CD4-positive, alpha-beta T cell (primary cell): Measurements from ENCODE around the gene IGF1R. TPM values are rescaled to one million over a fixed set of nuclear protein-coding genes. Genes with fewer than 3 reads are reported as not detected.

Experiments used
- ATAC-seq: fragments of 200-7000 bp; cut with Tn5 transposase; one replicate; pipeline ENCODE4 v1.10.0; 2022; ENCODE audit warnings: mild to moderate bottlenecking; ENCODE audit not compliant: poor library complexity
- CTCF ChIA-PET: fragments of 350-600 bp; sonication (Branson Sonifier 250); formaldehyde crosslinking; loops from one replicate; lab custom pipeline; 2021; ENCODE audit warnings: antibody characterized with exemption, inconsistent platforms; lab: Charles Lee
- POLR2A ChIA-PET: fragments of 350-600 bp; sonication (Branson Sonifier 250); formaldehyde crosslinking; loops from one replicate; lab custom pipeline; 2021; ENCODE audit warnings: antibody characterized with exemption, inconsistent platforms; lab: Charles Lee
- DNase-seq, 14 experiments: peaks; one replicate each; pipeline ENCODE4 v3.0.0-alpha.2; 2013 to 2020; ENCODE audit warnings: mixed read lengths in 2 of 14
- H3K27ac ChIP-seq, 2 donors: one replicate each; pipeline versions ENCODE4 v1.5.1 to v1.7.0; 2013; ENCODE audit warnings: low read length in 2 of 2, low read depth in 1 of 2, mild to moderate bottlenecking in 1 of 2
- H3K27me3 ChIP-seq, 2 experiments: 1 replicate in 1 of 2; 2 replicates in 1 of 2; pipeline versions ENCODE4 v1.6.1 to v1.7.0; 2013; ENCODE audit warnings: low read length in 2 of 2, control low read depth in 1 of 2, mild to moderate bottlenecking in 1 of 2, moderate library complexity in 1 of 2; ENCODE audit not compliant: insufficient read depth in 2 of 2, control insufficient read depth in 1 of 2
- H3K36me3 ChIP-seq: one replicate; pipeline ENCODE4 v1.6.1; 2013; ENCODE audit warnings: low read length, control low read depth; ENCODE audit not compliant: insufficient read depth
- H3K4me1 ChIP-seq: one replicate; pipeline ENCODE4 v1.6.1; 2013; ENCODE audit warnings: low read length, control low read depth; ENCODE audit not compliant: insufficient read depth
- H3K4me3 ChIP-seq: one replicate; pipeline ENCODE4 v1.5.1; 2013; ENCODE audit warnings: mild to moderate bottlenecking, low read length, moderate library complexity
- H3K9me3 ChIP-seq, 2 experiments: 1 replicate in 1 of 2; 2 replicates in 1 of 2; pipeline versions ENCODE4 v1.6.1 to v1.7.0; 2013; ENCODE audit warnings: low read length in 2 of 2, mild to moderate bottlenecking in 2 of 2, control low read depth in 1 of 2, moderate library complexity in 1 of 2; ENCODE audit not compliant: control insufficient read depth in 1 of 2, insufficient read depth in 1 of 2
- H3K27ac Mint-ChIP-seq: one replicate; pipeline ENCODE4 v1.8.0; 2020; ENCODE audit warnings: mixed read lengths
- H3K27me3 Mint-ChIP-seq: one replicate; pipeline ENCODE4 v1.8.0; 2021; ENCODE audit warnings: mixed read lengths
- H3K36me3 Mint-ChIP-seq: one replicate; pipeline ENCODE4 v1.8.0; 2021; ENCODE audit warnings: low read depth, mixed read lengths
- H3K4me1 Mint-ChIP-seq: one replicate; pipeline ENCODE4 v1.8.0; 2021; ENCODE audit warnings: low read depth, mixed read lengths
- H3K4me3 Mint-ChIP-seq: one replicate; pipeline ENCODE4 v1.8.0; 2020; ENCODE audit warnings: mild to moderate bottlenecking, mixed read lengths
- H3K9me3 Mint-ChIP-seq: one replicate; pipeline ENCODE4 v1.8.0; 2020; ENCODE audit warnings: mixed read lengths
- CTCF ChIP-seq: fragments of 200-600 bp; IDR thresholded peaks from one replicate; pipeline ENCODE4 v1.8.0; 2022; ENCODE audit warnings: antibody characterized with exemption, mild to moderate bottlenecking
- intact Hi-C, 2 experiments: fragments of 100-400 bp; cut with DNase I in 1 of 2; cut with micrococcal nuclease in 1 of 2; formaldehyde crosslinking; loops; one replicate each; pipeline versions ENCODE4 v1.15.1 to v1.9.0; 2023 to 2025; cut with DNase I, micrococcal nuclease
- microRNA-seq: library from miRNA; unstranded; fragments of <30 nt; microRNA quantifications from one replicate; pipeline ENCODE4 v1.2.0, GENCODE V29; 2021; ENCODE audit warnings: borderline microRNAs expressed, borderline replicate concordance
- total RNA-seq, 174 experiments: library from RNA in 2 of 174; stranded (reverse) in 2 of 174; gene quantifications; one replicate each; pipeline ENCODE4 v1.2.3 and lab custom pipeline; 2021 to 2026

Gene IGF1R
- total RNA-seq, 2 experiments from 2014 or later = 39.2 to 40.3 TPM

GRCh38 chr15:99010768-99011167 lies 362.4 kb downstream of the IGF1R start:
- DNase-seq (no peak), ATAC-seq (no peak)
- no peak overlapping the region for H3K4me3 Mint-ChIP-seq
- H3K9me3 ChIP-seq = peaks cover 0 to 4% of the 10 kb centered on the region in 2 experiments
- no peaks in the 10 kb centered on the region for H3K27me3 Mint-ChIP-seq
- CTCF ChIA-PET = no interaction called here
- H3K4me3 ChIP-seq = no peak overlapping the region
- POLR2A ChIA-PET = no interaction called here
- H3K9me3 Mint-ChIP-seq = no peaks in the 10 kb centered on the region
- no peaks in the 10 kb centered on the region for H3K36me3 ChIP-seq
- peaks cover 4% of the 10 kb centered on the region for H3K4me1 ChIP-seq
- intact Hi-C loops = no loop called here
- no peak for TF ChIP-seq CTCF
- peaks cover 1% of the 10 kb centered on the region for H3K4me1 Mint-ChIP-seq
- no peaks in the 10 kb centered on the region for H3K36me3 Mint-ChIP-seq
- H3K27ac ChIP-seq = no peak overlapping the region
- H3K27me3 ChIP-seq = peaks cover 0 to 6% of the 10 kb centered on the region in 2 experiments
- no peak overlapping the region for H3K27ac Mint-ChIP-seq

Small RNA genes lying within 50 kb of the gene (microRNA-seq; reads per million reads assigned to microRNA genes)
- 1.6 reads per million for gene MIR4714
